HEK293 (cell line): ENCODE data around the gene ARHGAP45.

ENCODE experiments used
- BCL11B ChIP-seq: fragments of 450-650 bp; formaldehyde crosslinking; IDR thresholded peaks from 2 replicates; pipeline ENCODE4 v1.5.1; 2016; ENCODE audit warnings: low read depth, missing biosample characterization, missing genetic modification characterization
- GLIS1 ChIP-seq: fragments of 450-650 bp; formaldehyde crosslinking; IDR thresholded peaks from 2 replicates; pipeline ENCODE4 v1.5.1; 2016; ENCODE audit warnings: missing biosample characterization, missing genetic modification characterization
- KLF8 ChIP-seq: fragments of 450-650 bp; formaldehyde crosslinking; IDR thresholded peaks from 2 replicates; pipeline ENCODE4 v1.5.1; 2016; ENCODE audit warnings: missing biosample characterization, missing genetic modification characterization
- KLF9 ChIP-seq: fragments of 450-650 bp; formaldehyde crosslinking; IDR thresholded peaks from 2 replicates; pipeline ENCODE4 v1.5.1; 2016; ENCODE audit warnings: missing biosample characterization, missing genetic modification characterization, low read depth
- MEIS1 ChIP-seq: sonication (generic); formaldehyde crosslinking; IDR thresholded peaks from 2 replicates; pipeline ENCODE4 v1.8.1; 2022; ENCODE audit warnings: missing genetic modification reagents, mild to moderate bottlenecking, borderline replicate concordance
- PRDM1 ChIP-seq: fragments of 450-650 bp; formaldehyde crosslinking; IDR thresholded peaks from 2 replicates; pipeline ENCODE4; 2016; ENCODE audit warnings: missing biosample characterization, missing genetic modification characterization
- SALL2 ChIP-seq: fragments of 450-650 bp; formaldehyde crosslinking; IDR thresholded peaks from 2 replicates; pipeline ENCODE4 v1.5.0; 2017; ENCODE audit warnings: missing biosample characterization, mild to moderate bottlenecking, missing genetic modification characterization, borderline replicate concordance
- SP2 ChIP-seq: fragments of 450-650 bp; formaldehyde crosslinking; IDR thresholded peaks from 2 replicates; pipeline ENCODE4 v1.5.1; 2016; ENCODE audit warnings: missing biosample characterization, missing genetic modification characterization
- WT1 ChIP-seq: fragments of 450-650 bp; formaldehyde crosslinking; IDR thresholded peaks from 2 replicates; pipeline ENCODE4 v1.5.1; 2016; ENCODE audit warnings: missing biosample characterization, missing genetic modification characterization
- ZFP37 ChIP-seq: fragments of 450-650 bp; formaldehyde crosslinking; IDR thresholded peaks from 2 replicates; pipeline ENCODE4 v1.5.1; 2016; ENCODE audit warnings: missing biosample characterization, missing genetic modification characterization
- ZFP69B ChIP-seq: fragments of 450-650 bp; formaldehyde crosslinking; IDR thresholded peaks from 2 replicates; pipeline ENCODE4 v1.5.1; 2016; ENCODE audit warnings: missing biosample characterization, missing genetic modification characterization
- ZNF133 ChIP-seq: fragments of 450-650 bp; formaldehyde crosslinking; IDR thresholded peaks from 2 replicates; pipeline ENCODE4 v1.5.1; 2016; ENCODE audit warnings: missing biosample characterization, missing genetic modification characterization
- ZNF175 ChIP-seq: fragments of 450-650 bp; formaldehyde crosslinking; IDR thresholded peaks from 2 replicates; pipeline ENCODE4 v1.5.1; 2016; ENCODE audit warnings: missing biosample characterization, missing genetic modification characterization
- ZNF202 ChIP-seq: fragments of 450-650 bp; formaldehyde crosslinking; IDR thresholded peaks from 2 replicates; pipeline ENCODE4 v1.5.1; 2016; ENCODE audit warnings: missing biosample characterization, missing genetic modification characterization, borderline replicate concordance
- ZNF324 ChIP-seq: fragments of 450-650 bp; formaldehyde crosslinking; IDR thresholded peaks from 2 replicates; pipeline ENCODE4 v1.5.1; 2016; ENCODE audit warnings: missing biosample characterization, missing genetic modification characterization
- ZNF426 ChIP-seq: fragments of 450-650 bp; formaldehyde crosslinking; IDR thresholded peaks from 2 replicates; pipeline ENCODE4 v1.5.1; 2017; ENCODE audit warnings: missing biosample characterization, missing genetic modification characterization, mild to moderate bottlenecking, inconsistent platforms, moderate library complexity
- ZNF514 ChIP-seq: fragments of 450-650 bp; formaldehyde crosslinking; IDR thresholded peaks from 2 replicates; pipeline ENCODE4 v1.5.1; 2016; ENCODE audit warnings: missing biosample characterization, missing genetic modification characterization
- ZNF548 ChIP-seq: fragments of 450-650 bp; formaldehyde crosslinking; IDR thresholded peaks from 2 replicates; pipeline ENCODE4 v1.5.1; 2016; ENCODE audit warnings: missing biosample characterization, missing genetic modification characterization
- ZNF585B ChIP-seq: fragments of 450-650 bp; formaldehyde crosslinking; IDR thresholded peaks from 2 replicates; pipeline ENCODE4 v1.5.1; 2016; ENCODE audit warnings: missing biosample characterization, missing genetic modification characterization
- ZNF645 ChIP-seq: fragments of 450-650 bp; formaldehyde crosslinking; IDR thresholded peaks from 2 replicates; pipeline ENCODE4; 2016; ENCODE audit warnings: missing biosample characterization, missing genetic modification characterization
- ZNF707 ChIP-seq: fragments of 450-650 bp; formaldehyde crosslinking; IDR thresholded peaks from 2 replicates; pipeline ENCODE4 v1.5.1; 2016; ENCODE audit warnings: missing biosample characterization, missing genetic modification characterization
- ZNF768 ChIP-seq: fragments of 450-650 bp; formaldehyde crosslinking; IDR thresholded peaks from 2 replicates; pipeline ENCODE4 v1.5.1; 2018; ENCODE audit warnings: missing biosample characterization, mild to moderate bottlenecking, missing genetic modification characterization
- ZNF791 ChIP-seq: fragments of 450-650 bp; formaldehyde crosslinking; IDR thresholded peaks from 2 replicates; pipeline ENCODE4 v1.5.1; 2016; ENCODE audit warnings: missing biosample characterization, missing genetic modification characterization
- ZNF830 ChIP-seq: fragments of 450-650 bp; IDR thresholded peaks from 2 replicates; pipeline ENCODE4 v1.5.0; 2018; ENCODE audit warnings: missing biosample characterization, missing genetic modification characterization, low read depth, mild to moderate bottlenecking, moderate library complexity
- ZNF837 ChIP-seq: fragments of 450-650 bp; formaldehyde crosslinking; IDR thresholded peaks from 2 replicates; pipeline ENCODE4 v1.5.1; 2016; ENCODE audit warnings: missing biosample characterization, missing genetic modification characterization
- ZSCAN30 ChIP-seq: fragments of 450-650 bp; IDR thresholded peaks from 2 replicates; pipeline ENCODE4 v1.5.1; 2018; ENCODE audit warnings: missing biosample characterization, mild to moderate bottlenecking, missing genetic modification characterization, moderate library complexity
- TF ChIP-seq, protein P1 (sequence below): fragments of 450-650 bp; formaldehyde crosslinking; IDR thresholded peaks from 2 replicates; pipeline ENCODE4 v1.5.1; 2016; ENCODE audit warnings: missing biosample characterization, missing genetic modification characterization, borderline replicate concordance
- TF ChIP-seq, protein P2 (sequence below): fragments of 450-650 bp; formaldehyde crosslinking; IDR thresholded peaks from 2 replicates; pipeline ENCODE4 v1.5.1; 2016; ENCODE audit warnings: missing biosample characterization, missing genetic modification characterization
- TF ChIP-seq, protein P3 (sequence below): fragments of 450-650 bp; formaldehyde crosslinking; IDR thresholded peaks from 2 replicates; pipeline ENCODE4 v1.5.1; 2016; ENCODE audit warnings: missing biosample characterization, missing genetic modification characterization
- TF ChIP-seq, protein P4 (sequence below): fragments of 450-650 bp; formaldehyde crosslinking; IDR thresholded peaks from 2 replicates; pipeline ENCODE4 v1.5.1; 2016; ENCODE audit warnings: missing biosample characterization, missing genetic modification characterization, borderline replicate concordance

The ARHGAP45 gene

DNA sequence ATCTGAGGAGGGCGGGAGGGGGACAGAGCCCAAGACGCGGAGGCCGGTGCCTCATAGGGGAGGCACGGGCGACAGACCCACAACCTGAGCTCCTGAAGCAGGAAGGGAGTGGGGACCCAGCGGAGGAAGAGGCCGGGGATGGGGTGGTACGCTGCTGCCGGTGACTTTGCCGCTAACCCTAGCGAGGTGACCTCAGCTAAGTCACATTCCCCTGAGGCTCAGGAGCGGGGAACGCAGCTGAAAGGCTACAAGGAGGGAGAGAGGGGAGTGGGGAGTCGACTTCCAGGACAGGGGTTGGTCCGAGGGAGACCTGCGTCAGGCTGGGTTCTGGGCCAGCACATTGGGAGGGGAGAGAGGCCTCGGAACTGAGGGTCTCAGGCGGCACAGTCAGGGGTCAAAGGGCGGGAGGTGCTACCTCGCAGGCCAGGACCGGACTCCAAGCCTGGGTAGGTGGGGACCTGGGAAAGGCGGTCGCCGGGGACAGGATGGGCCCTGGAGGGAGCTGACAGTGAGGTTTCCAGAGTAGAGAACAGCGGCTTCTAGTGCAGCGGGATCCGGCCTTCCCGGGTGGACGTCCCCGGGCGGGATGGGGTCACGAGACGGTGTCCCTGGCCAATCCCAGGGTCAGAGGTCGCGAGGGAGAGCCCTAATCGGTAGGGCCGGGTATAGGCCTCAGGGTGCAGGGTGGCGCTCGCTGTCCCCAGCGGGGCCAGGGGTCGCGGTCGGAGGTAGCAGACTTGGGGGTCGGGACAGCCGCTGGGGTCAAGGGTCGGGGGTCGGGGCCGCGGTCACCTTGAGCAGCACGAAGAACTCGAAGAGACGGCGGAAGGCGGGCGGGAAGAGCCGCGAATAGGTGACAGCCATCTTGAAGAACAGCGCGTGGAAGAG lies 46.7 kb upstream of the ARHGAP45 start (continued):
- TF ChIP-seq, protein P1, sequence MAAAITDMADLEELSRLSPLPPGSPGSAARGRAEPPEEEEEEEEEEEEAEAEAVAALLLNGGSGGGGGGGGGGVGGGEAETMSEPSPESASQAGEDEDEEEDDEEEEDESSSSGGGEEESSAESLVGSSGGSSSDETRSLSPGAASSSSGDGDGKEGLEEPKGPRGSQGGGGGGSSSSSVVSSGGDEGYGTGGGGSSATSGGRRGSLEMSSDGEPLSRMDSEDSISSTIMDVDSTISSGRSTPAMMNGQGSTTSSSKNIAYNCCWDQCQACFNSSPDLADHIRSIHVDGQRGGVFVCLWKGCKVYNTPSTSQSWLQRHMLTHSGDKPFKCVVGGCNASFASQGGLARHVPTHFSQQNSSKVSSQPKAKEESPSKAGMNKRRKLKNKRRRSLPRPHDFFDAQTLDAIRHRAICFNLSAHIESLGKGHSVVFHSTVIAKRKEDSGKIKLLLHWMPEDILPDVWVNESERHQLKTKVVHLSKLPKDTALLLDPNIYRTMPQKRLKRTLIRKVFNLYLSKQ, result no peak
- TF ChIP-seq, protein P2, sequence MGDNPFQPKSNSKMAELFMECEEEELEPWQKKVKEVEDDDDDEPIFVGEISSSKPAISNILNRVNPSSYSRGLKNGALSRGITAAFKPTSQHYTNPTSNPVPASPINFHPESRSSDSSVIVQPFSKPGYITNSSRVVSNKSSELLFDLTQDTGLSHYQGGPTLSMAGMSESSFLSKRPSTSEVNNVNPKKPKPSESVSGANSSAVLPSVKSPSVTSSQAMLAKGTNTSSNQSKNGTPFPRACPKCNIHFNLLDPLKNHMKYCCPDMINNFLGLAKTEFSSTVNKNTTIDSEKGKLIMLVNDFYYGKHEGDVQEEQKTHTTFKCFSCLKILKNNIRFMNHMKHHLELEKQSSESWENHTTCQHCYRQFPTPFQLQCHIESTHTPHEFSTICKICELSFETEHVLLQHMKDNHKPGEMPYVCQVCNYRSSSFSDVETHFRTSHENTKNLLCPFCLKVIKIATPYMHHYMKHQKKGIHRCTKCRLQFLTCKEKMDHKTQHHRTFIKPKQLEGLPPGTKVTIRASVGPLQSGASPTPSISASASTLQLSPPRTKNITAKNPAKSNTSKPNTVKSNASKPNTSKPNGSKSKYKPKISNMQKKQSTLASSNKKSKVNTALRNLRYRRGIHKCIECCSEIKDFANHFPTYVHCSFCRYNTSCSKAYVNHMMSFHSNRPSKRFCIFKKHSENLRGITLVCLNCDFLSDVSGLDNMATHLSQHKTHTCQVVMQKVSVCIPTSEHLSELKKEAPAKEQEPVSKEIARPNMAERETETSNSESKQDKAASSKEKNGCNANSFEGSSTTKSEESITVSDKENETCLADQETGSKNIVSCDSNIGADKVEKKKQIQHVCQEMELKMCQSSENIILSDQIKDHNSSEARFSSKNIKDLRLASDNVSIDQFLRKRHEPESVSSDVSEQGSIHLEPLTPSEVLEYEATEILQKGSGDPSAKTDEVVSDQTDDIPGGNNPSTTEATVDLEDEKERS (tag by site-specific recombination), result no peak
- TF ChIP-seq, protein P3, sequence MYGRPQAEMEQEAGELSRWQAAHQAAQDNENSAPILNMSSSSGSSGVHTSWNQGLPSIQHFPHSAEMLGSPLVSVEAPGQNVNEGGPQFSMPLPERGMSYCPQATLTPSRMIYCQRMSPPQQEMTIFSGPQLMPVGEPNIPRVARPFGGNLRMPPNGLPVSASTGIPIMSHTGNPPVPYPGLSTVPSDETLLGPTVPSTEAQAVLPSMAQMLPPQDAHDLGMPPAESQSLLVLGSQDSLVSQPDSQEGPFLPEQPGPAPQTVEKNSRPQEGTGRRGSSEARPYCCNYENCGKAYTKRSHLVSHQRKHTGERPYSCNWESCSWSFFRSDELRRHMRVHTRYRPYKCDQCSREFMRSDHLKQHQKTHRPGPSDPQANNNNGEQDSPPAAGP (tag by site-specific recombination), result peak; percentile 49
- no peak for TF ChIP-seq ZNF548 (tag by site-specific recombination)
- no peak for TF ChIP-seq ZNF837 (tag by site-specific recombination)
- no peak; the same call in 1 of the 2 replicates for TF ChIP-seq GLIS1 (tag by site-specific recombination)
- TF ChIP-seq ZNF707 (tag by site-specific recombination), result no peak
- no peak for TF ChIP-seq MEIS1
- no peak for TF ChIP-seq ZNF175
- 0 out of 2 replicates have a peak, but pooled peaks have one; percentile 7 for TF ChIP-seq ZSCAN30 (tag by site-specific recombination)
- peak; percentile 29; the same call in 1 of the 2 replicates for TF ChIP-seq WT1 (tag by site-specific recombination)
- TF ChIP-seq PRDM1 (tag by site-specific recombination), result no peak
- TF ChIP-seq ZNF514 (tag by site-specific recombination), result no peak
- TF ChIP-seq KLF8 (tag by site-specific recombination), result peak; percentile 36; the same call in 1 of the 2 replicates
- TF ChIP-seq ZNF426 (tag by site-specific recombination), result no peak
- TF ChIP-seq BCL11B (tag by site-specific recombination), result peak; percentile 99
- TF ChIP-seq ZNF791 (tag by site-specific recombination), result no peak
- no peak for TF ChIP-seq ZNF830 (tag by site-specific recombination)
- no peak for TF ChIP-seq ZFP69B
- TF ChIP-seq, protein P4, sequence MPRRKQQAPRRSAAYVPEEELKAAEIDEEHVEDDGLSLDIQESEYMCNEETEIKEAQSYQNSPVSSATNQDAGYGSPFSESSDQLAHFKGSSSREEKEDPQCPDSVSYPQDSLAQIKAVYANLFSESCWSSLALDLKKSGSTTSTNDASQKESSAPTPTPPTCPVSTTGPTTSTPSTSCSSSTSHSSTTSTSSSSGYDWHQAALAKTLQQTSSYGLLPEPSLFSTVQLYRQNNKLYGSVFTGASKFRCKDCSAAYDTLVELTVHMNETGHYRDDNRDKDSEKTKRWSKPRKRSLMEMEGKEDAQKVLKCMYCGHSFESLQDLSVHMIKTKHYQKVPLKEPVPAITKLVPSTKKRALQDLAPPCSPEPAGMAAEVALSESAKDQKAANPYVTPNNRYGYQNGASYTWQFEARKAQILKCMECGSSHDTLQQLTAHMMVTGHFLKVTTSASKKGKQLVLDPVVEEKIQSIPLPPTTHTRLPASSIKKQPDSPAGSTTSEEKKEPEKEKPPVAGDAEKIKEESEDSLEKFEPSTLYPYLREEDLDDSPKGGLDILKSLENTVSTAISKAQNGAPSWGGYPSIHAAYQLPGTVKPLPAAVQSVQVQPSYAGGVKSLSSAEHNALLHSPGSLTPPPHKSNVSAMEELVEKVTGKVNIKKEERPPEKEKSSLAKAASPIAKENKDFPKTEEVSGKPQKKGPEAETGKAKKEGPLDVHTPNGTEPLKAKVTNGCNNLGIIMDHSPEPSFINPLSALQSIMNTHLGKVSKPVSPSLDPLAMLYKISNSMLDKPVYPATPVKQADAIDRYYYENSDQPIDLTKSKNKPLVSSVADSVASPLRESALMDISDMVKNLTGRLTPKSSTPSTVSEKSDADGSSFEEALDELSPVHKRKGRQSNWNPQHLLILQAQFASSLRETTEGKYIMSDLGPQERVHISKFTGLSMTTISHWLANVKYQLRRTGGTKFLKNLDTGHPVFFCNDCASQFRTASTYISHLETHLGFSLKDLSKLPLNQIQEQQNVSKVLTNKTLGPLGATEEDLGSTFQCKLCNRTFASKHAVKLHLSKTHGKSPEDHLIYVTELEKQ, result no peak
- no peak for TF ChIP-seq ZNF768
- TF ChIP-seq ZNF202 (tag by site-specific recombination), result no peak
- 0 out of 2 replicates have a peak, but pooled peaks have one; percentile 11 for TF ChIP-seq ZNF324 (tag by site-specific recombination)
- no peak for TF ChIP-seq ZNF133
- TF ChIP-seq ZFP37 (tag by site-specific recombination), result 0 out of 2 replicates have a peak, but pooled peaks have one; percentile 33
- TF ChIP-seq KLF9, result peak; percentile 38; the same call in 1 of the 2 replicates
- TF ChIP-seq SALL2 (tag by site-specific recombination), result no peak
- TF ChIP-seq ZNF645, result 0 out of 2 replicates have a peak, but pooled peaks have one; percentile 6
- TF ChIP-seq SP2 (tag by site-specific recombination), result peak; percentile 30; the same call in 1 of the 2 replicates
- TF ChIP-seq ZNF585B (tag by site-specific recombination), result no peak
